ES-I3 (cell line): Measurements from ENCODE around the gene CRB1.

ENCODE experiments used
- H3K36me3 ChIP-seq: 2 replicates; pipeline ENCODE4 v1.6.1; 2013; ENCODE audit warnings: mild to moderate bottlenecking, low read length, control low read depth, moderate library complexity; ENCODE audit not compliant: insufficient read depth
- H3K4me1 ChIP-seq: 2 replicates; pipeline ENCODE4 v1.6.1; 2013; ENCODE audit warnings: mild to moderate bottlenecking, control low read depth, low read length; ENCODE audit not compliant: insufficient read depth
- H3K9ac ChIP-seq: 2 replicates; pipeline ENCODE4 v1.6.1; 2013; ENCODE audit warnings: low read depth, mild to moderate bottlenecking, low read length, moderate library complexity
- H3K9me3 ChIP-seq: 2 replicates; pipeline ENCODE4 v1.6.1; 2013; ENCODE audit warnings: mild to moderate bottlenecking, low read length, moderate library complexity; ENCODE audit not compliant: control insufficient read depth, insufficient read depth

Gene CRB1

DNA sequence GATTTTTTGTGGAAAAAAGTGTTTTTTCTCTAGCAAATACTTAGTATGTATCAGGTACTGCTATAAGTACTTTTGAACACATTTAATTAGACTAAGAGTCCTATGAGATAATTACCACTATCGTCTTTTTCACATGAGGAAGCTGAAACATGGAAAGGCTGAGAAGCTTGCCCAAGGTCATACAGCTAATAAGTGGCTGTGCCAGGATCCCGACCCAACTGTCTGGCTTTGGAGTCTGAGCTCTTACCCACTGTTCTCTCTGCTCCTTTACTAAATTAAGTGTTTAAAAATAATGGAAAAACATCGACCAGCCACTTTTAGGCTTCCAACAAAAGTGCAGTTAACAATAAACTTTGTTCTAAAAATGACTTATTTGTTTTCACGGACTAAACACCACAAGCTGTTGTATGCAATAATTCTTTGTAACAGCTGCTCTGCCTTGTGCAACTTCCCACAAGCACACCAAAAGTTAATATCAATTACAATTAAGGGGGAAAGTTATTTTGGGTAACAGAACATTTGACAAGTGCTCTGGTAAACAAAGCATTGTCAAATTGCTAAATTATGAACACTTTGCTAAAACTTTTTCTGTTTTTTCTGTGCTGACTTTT, 75.7 kb downstream of the CRB1 start:
- H3K36me3 ChIP-seq: no peaks in the 10 kb centered on the region
- no peak overlapping the region for H3K9ac ChIP-seq
- no peaks in the 10 kb centered on the region for H3K9me3 ChIP-seq
- no peaks in the 10 kb centered on the region for H3K4me1 ChIP-seq

DNA sequence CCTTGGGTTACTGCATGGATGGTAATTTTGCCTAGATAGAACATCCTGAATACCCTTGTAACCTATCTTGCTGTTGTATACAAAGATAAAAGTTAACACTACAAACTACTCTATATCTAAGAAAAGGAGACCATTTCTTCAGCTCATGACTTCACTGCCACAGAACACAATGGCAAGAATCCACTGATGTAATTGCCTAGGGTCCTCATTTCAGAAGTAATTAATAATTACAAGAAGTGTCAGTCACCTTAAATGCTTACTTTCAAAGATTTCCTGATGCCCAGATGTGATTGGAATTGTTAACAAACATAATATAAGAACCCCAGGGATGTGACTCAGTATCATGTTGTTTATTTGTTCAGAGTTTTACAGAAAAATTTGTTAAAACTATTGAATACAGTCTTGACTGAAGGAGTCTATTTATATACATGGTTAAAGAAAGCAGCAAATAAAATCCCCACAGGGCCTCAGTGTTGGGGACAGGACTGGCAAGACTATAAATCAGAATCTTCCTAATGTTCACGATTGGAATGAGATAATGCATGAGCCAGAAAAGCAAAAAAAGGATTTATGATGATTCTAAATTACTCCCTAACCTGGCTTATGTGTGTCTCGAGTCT, 83.9 kb downstream of the CRB1 start:
- no peaks in the 10 kb centered on the region for H3K4me1 ChIP-seq
- H3K9me3 ChIP-seq: no peaks in the 10 kb centered on the region
- no peaks in the 10 kb centered on the region for H3K36me3 ChIP-seq
- no peak overlapping the region for H3K9ac ChIP-seq

DNA sequence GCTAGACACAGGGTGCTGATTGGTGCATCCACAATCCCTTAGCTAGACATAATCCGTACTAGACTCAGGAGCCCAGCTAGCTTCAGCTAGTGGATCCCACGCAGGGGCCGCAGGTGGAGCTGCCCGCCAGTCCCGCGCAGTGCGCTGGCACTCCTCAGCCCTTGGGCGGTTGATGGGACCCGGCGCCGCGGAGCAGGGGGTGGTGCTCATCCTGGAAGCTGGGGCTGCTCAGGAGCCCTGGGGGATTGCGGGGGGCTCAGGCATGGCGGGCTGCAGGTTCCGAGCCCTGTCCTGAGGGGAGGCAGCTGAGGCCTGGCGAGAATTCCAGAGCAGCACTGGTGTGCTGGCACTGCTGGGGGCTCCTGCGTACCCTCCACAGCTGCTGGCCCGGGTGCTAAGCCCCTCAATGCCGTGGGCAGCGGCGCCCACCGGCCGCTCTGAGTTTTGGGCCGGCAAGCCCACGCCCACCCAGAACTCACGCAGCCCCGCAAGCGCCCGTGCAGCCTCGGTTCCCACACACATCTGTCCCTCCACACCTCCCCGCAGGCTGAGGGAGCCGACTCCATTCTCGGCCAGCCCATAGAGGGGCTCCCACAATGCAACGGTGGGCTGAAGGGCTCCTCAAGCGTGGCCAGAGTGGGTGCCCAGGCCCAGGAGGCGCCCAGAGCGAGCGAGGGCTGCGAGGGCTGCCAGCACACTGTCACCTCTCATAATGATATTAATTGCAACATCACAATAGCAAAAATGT, 87.4 kb downstream of the CRB1 start:
- Histone ChIP-seq H3K9me3 (no peaks in the 10 kb centered on the region), H3K4me1 (no peaks in the 10 kb centered on the region), H3K36me3 (no peaks in the 10 kb centered on the region), H3K9ac (no peak overlapping the region)

DNA sequence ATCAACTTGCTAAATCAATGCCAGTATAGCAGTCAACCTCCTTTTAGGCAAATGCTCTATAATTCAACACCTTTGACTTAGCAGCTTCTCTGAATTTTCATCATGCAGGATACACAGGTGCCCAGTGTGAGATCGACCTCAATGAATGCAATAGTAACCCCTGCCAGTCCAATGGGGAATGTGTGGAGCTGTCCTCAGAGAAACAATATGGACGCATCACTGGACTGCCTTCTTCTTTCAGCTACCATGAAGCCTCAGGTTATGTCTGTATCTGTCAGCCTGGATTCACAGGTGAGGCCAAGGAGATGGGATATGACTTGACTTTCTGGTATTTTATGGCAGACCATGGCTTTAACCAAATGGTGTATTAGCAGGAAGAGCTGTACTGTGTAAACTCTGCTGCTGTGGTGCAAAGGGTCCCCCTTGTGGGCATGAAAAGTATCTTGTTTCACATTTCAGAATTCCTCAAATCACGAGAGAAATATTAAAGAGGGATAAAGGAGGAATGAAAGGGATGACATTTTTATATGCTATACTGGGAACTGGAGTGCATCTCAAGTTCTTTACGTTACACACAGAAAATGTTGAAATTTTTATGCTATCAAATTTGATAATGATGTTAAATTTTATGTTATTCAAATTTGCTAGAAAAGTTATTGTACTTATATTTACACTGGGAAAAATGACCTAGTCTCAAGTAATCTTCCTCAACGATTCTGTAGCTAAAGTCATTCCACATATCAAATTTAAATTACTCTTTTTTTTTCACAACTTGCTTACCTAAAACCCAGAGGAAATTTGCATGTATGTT, 88.9 kb downstream of the CRB1 start:
- Histone ChIP-seq H3K9ac (no peak overlapping the region), H3K9me3 (no peaks in the 10 kb centered on the region), H3K36me3 (no peaks in the 10 kb centered on the region), H3K4me1 (no peaks in the 10 kb centered on the region)

DNA sequence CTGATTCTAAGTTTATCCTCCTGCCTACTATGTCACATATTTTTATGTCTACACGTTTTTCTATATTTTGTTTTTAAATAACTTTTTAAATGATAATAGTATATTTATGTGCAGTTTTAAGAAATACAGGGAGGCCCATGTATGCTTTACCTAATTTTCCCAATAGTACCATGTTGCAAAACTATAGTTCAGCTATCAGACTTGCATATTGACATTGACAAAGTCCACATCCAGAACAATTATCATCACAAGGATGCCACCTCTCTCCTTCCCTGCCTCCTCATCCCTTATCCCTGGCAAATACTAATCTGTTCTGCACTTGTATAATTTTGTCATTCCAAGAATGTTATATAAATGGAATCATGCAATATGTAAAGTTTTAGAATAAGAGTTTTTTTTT, 90.9 kb downstream of the CRB1 start:
- Histone ChIP-seq H3K9ac (no peak overlapping the region), H3K4me1 (no peaks in the 10 kb centered on the region), H3K9me3 (no peaks in the 10 kb centered on the region), H3K36me3 (no peaks in the 10 kb centered on the region)

DNA sequence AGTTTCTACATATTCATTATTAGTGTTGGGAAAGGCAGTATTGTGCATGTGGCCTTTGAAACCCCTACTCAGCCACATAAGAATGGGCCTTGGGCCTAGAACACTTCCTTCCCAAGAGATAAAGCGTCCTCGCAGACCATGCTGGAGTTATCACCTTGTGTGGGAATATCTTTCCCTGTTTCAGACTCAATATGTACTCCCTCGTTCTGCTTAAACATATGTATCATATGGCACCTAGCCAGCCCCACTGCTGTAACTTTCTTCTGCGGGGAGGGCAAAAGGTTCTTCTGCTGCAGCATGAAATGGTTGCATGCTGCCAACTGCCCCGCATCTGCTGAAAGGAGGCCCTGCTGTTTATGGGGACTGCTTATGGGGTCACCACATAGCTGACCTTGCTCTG, 92.0 kb downstream of the CRB1 start:
- Histone ChIP-seq H3K9me3 (no peaks in the 10 kb centered on the region), H3K9ac (no peak overlapping the region), H3K36me3 (no peaks in the 10 kb centered on the region), H3K4me1 (no peaks in the 10 kb centered on the region)

DNA sequence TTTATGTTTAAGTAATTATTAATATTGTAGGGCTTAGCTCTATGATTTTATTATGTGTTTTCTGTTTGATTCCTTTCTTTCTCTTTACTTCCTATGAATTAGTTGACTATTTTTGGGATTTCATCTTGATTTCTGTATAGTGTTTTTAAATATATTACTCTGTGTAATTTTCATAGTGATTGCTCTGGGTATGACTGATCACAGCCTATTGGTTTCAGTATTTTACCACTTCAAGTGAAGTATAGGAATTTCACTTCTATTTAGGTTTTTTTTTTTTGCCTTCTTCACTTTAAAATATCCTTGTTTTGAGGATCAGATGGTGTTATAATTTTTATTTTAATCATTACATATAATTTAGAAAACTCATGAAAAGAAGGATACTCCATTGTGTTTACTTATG, 94.8 kb downstream of the CRB1 start:
- no peaks in the 10 kb centered on the region for H3K4me1 ChIP-seq
- H3K36me3 ChIP-seq: no peaks in the 10 kb centered on the region
- H3K9me3 ChIP-seq: no peaks in the 10 kb centered on the region
- no peak overlapping the region for H3K9ac ChIP-seq

DNA sequence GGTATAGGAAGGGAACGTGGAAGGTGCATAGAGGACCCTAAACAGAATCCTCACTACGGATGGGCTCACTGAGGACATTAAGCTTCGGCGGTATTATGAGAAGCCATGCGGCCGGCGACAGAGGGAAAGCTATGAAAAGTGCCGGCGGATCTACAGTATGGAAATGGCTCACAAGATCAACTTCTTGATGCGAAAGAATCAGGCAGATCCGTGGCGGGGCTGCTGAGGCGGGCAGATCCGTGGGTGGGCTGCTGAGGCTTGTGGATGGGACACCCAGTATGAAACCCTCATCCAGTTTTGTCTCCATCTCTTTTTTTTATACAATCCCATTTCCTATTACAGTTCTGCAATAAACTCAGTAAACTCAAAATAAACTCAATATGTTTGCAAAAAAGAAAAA, 95.8 kb downstream of the CRB1 start:
- Histone ChIP-seq H3K4me1 (no peaks in the 10 kb centered on the region), H3K36me3 (no peaks in the 10 kb centered on the region), H3K9ac (no peak overlapping the region), H3K9me3 (no peaks in the 10 kb centered on the region)

GRCh38 chr1:197366996-197367395, 98.9 kb downstream of the CRB1 start:
- Histone ChIP-seq H3K9ac (no peak overlapping the region), H3K4me1 (no peaks in the 10 kb centered on the region), H3K36me3 (no peaks in the 10 kb centered on the region), H3K9me3 (no peaks in the 10 kb centered on the region)

GRCh38 chr1:197367627-197368026, 99.6 kb downstream of the CRB1 start:
- Histone ChIP-seq H3K4me1 (no peaks in the 10 kb centered on the region), H3K9ac (no peak overlapping the region), H3K36me3 (no peaks in the 10 kb centered on the region), H3K9me3 (no peaks in the 10 kb centered on the region)

- no peaks in the 10 kb centered on the region for H3K36me3 ChIP-seq
- no peak overlapping the region for H3K9ac ChIP-seq
- no peaks in the 10 kb centered on the region for H3K9me3 ChIP-seq
- H3K4me1 ChIP-seq: no peaks in the 10 kb centered on the region
These were observed 106.4 kb downstream of the CRB1 start for GRCh38 chr1:197374428-197374827.

GRCh38 chr1:197384471-197384870, 116.4 kb downstream of the CRB1 start:
- no peaks in the 10 kb centered on the region for H3K36me3 ChIP-seq
- peaks cover 3% of the 10 kb centered on the region; the same call in 1 of the 2 replicates for H3K4me1 ChIP-seq
- H3K9me3 ChIP-seq: no peaks in the 10 kb centered on the region
- H3K9ac ChIP-seq: no peak overlapping the region

DNA sequence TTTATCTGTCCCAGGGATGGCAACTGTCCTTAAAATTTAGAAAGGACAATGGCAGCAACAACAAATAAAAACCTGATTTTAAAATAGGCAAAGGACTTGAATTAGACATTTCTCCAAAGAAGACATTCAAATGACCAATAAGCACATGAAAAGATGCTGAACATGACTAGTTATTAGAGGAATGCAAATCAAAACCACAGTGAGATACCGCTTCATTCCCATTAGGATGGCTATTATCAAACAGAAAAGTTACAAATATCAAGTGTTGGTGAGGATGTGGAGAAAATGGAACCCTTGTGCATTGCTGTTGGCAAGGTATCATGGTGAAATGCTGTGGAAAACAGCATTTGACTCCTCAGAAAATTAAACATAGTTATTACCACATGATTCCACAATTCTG, 120.7 kb downstream of the CRB1 start:
- peaks cover 3% of the 10 kb centered on the region; the same call in 1 of the 2 replicates for H3K4me1 ChIP-seq
- no peak overlapping the region for H3K9ac ChIP-seq

DNA sequence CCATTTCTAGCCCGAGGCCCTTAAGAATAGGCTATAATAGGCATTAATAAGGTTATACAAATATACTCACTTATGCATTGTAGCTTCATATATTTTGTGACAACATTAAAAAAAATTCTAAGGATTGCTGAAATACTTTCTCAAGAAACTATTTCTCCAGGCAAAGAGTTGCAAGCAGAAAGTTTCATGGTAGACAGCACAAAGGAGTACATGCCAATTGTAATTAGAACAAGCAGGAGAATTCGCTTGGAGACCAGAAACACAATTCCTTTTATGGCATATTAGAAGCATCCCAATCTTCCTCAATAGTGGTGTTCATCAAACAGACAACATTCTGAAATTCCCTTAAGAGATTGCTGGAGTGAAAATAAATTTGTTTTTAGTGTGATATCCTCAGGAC, 122.8 kb downstream of the CRB1 start:
- Histone ChIP-seq H3K9ac (no peak overlapping the region), H3K36me3 (no peaks in the 10 kb centered on the region)

More for the DNA sequence above, 120.7 kb downstream of the CRB1 start:
- Histone ChIP-seq H3K9me3 (no peaks in the 10 kb centered on the region), H3K36me3 (no peaks in the 10 kb centered on the region)

More for the DNA sequence above, 122.8 kb downstream of the CRB1 start:
- H3K4me1 ChIP-seq: no peaks in the 10 kb centered on the region
- H3K9me3 ChIP-seq: no peaks in the 10 kb centered on the region
